GM19455 (cell line): ENCODE results near the gene SLTM.
A peak's percentile ranks its signal among the peaks of the same experiment; 100 is the strongest.
"Not testable (repeated sequence)": the region's sequence is repeated elsewhere in the genome, so short reads cannot be mapped to it uniquely, and the experiment has no call there.

Experiments
- ATAC-seq: cut with Tn5 transposase; IDR thresholded peaks from one replicate; pipeline ENCODE4 v1.9.1; 2021; ENCODE audit not compliant: unreplicated experiment

SLTM gene

GRCh38 chr15:58933281-58934113 lies at the start of gene SLTM:
TSS of gene SLTM (minus strand) at chr15:58933679. CDS start at chr15:58933565, 114 bp downstream.
- peak; percentile 93 for ATAC-seq

GRCh38 chr15:58983261-58983660 lies 49.8 kb upstream of the SLTM start:
- no peak for ATAC-seq

- ATAC-seq = no peak
Measured at GRCh38 chr15:58981808-58982475, 48.5 kb upstream of the SLTM start.

- no peak for ATAC-seq
Measured at GRCh38 chr15:58980351-58980939, 47.0 kb upstream of the SLTM start.

- no peak for ATAC-seq
Measured at GRCh38 chr15:58977887-58978286, 44.4 kb upstream of the SLTM start.

- ATAC-seq = no peak
Measured at GRCh38 chr15:58967479-58967878, 34.0 kb upstream of the SLTM start.

- ATAC-seq = no peak
Measured at GRCh38 chr15:58966698-58967097, 33.2 kb upstream of the SLTM start.

- ATAC-seq = no peak
Measured at GRCh38 chr15:58962662-58963565, 29.4 kb upstream of the SLTM start.

- no peak for ATAC-seq
Measured at GRCh38 chr15:58962136-58962535, 28.7 kb upstream of the SLTM start.

GRCh38 chr15:58958811-58959210 lies 25.3 kb upstream of the SLTM start:
- no peak for ATAC-seq

GRCh38 chr15:58957101-58957973 lies 23.9 kb upstream of the SLTM start:
- ATAC-seq = peak; percentile 59

- ATAC-seq = no peak
Measured at GRCh38 chr15:58952751-58953150, 19.3 kb upstream of the SLTM start.

GRCh38 chr15:58951388-58952007 lies 18.0 kb upstream of the SLTM start:
- ATAC-seq = no peak

- no peak for ATAC-seq
Measured at GRCh38 chr15:58947179-58947578, 13.7 kb upstream of the SLTM start.

- not testable (repeated sequence) for ATAC-seq
Measured at GRCh38 chr15:58934974-58935373, 1.5 kb upstream of the SLTM start.

- no peak for ATAC-seq
Measured at GRCh38 chr15:58934521-58934920, 1.0 kb upstream of the SLTM start.

GRCh38 chr15:58934114-58934447 lies 602 bp upstream of the SLTM start:
- ATAC-seq = peak; percentile 11

GRCh38 chr15:58932710-58933280 lies 684 bp downstream of the SLTM start:
- ATAC-seq = peak; percentile 44

- no peak for ATAC-seq
Measured at GRCh38 chr15:58931987-58932588, 1.4 kb downstream of the SLTM start.
